Testis (tissue), 5 donors: ENCODE results near the gene SMARCC2. TPM values are rescaled to one million over a fixed set of nuclear protein-coding genes. Genes with fewer than 3 reads are reported as not detected.
A peak's percentile ranks its signal among the peaks of the same experiment; 100 is the strongest.

Source experiments
- DNase-seq: peaks from one replicate; pipeline ENCODE4 v3.0.0-alpha.2; 2019
- H3K27ac ChIP-seq, 2 donors: fragments of 200-600 bp; sonication (generic); one replicate each; pipeline ENCODE4 v1.5.1; 2019
- H3K27me3 ChIP-seq: fragments of 200-600 bp; sonication (generic); one replicate; pipeline ENCODE4 v1.5.1; 2019
- H3K36me3 ChIP-seq: fragments of 200-600 bp; sonication (generic); one replicate; pipeline ENCODE4 v1.5.1; 2017; ENCODE audit warnings: low read depth; ENCODE audit errors: missing control alignments
- H3K4me1 ChIP-seq: fragments of 200-600 bp; sonication (generic); one replicate; pipeline ENCODE4 v1.5.1; 2019
- H3K4me3 ChIP-seq, 2 donors: fragments of 200-600 bp; sonication (generic); one replicate each; pipeline ENCODE4 v1.5.1; 2017 to 2019
- H3K9me3 ChIP-seq: fragments of 200-600 bp; sonication (generic); one replicate; pipeline ENCODE4 v1.5.1; 2017
- CTCF ChIP-seq, 3 experiments: fragments of 450-650 bp in 2 of 3; fragments of 200-600 bp in 1 of 3; sonication (generic) in 1 of 3; IDR thresholded peaks; one replicate each; pipeline ENCODE4 v1.5.1; 2016 to 2019; ENCODE audit warnings: antibody characterized with exemption in 3 of 3, mild to moderate bottlenecking in 2 of 3, moderate library complexity in 1 of 3
- POLR2A ChIP-seq: fragments of 450-650 bp; IDR thresholded peaks from one replicate; pipeline ENCODE4 v1.6.1; 2017; ENCODE audit warnings: antibody characterized with exemption, mild to moderate bottlenecking, moderate library complexity
- WGBS, 2 donors: methylation state at CpG; one replicate each; pipeline ENCODE4 v1.1.5; 2018; 5-methylcytosine and 5-hydroxymethylcytosine counted together
- intact Hi-C: fragments of 100-400 bp; cut with DNase I; formaldehyde crosslinking; loops from one replicate; pipeline ENCODE4 v1.15.1; 2023; ENCODE audit warnings: low total_unique reads
- long read RNA-seq, 2 donors: transcript quantifications; one replicate each; lab custom pipeline, GENCODE V29; 2026
- polyA plus RNA-seq: library from polyadenylated mRNA; stranded (reverse); fragments of 350-450 nt; fragmentation: Illumina TruSeq; extraction: RNeasy Lipid Tissue Mini Kit (QIAGEN cat#74804); gene quantifications from one replicate; pipeline ENCODE4 v1.2.3, GENCODE V29; 2014; ENCODE audit warnings: low read depth, low replicate concordance; ENCODE audit not compliant: insufficient read depth
- total RNA-seq, 2 donors: library from RNA; depleted of rRNA; stranded (reverse); fragments of >200 nt; gene quantifications; one replicate each; pipeline ENCODE4 v1.2.3, GENCODE V29; 2016

Gene SMARCC2
- total RNA-seq: 100 to 1,000 TPM; 106 to 148 TPM
- 69.5 TPM for polyA plus RNA-seq
- long read RNA-seq, donor 1, full-length matches to known transcripts: 2 of 12 reads
- long read RNA-seq, donor 1, partial matches to known transcripts: 10 of 12 reads
- long read RNA-seq, donor 1, other reads (novel, unspliced or antisense): 0 of 12 reads
- long read RNA-seq, donor 2, full-length matches to known transcripts: 1 of 7 reads
- long read RNA-seq, donor 2, partial matches to known transcripts: 6 of 7 reads
- long read RNA-seq, donor 2, other reads (novel, unspliced or antisense): 0 of 7 reads

DNA sequence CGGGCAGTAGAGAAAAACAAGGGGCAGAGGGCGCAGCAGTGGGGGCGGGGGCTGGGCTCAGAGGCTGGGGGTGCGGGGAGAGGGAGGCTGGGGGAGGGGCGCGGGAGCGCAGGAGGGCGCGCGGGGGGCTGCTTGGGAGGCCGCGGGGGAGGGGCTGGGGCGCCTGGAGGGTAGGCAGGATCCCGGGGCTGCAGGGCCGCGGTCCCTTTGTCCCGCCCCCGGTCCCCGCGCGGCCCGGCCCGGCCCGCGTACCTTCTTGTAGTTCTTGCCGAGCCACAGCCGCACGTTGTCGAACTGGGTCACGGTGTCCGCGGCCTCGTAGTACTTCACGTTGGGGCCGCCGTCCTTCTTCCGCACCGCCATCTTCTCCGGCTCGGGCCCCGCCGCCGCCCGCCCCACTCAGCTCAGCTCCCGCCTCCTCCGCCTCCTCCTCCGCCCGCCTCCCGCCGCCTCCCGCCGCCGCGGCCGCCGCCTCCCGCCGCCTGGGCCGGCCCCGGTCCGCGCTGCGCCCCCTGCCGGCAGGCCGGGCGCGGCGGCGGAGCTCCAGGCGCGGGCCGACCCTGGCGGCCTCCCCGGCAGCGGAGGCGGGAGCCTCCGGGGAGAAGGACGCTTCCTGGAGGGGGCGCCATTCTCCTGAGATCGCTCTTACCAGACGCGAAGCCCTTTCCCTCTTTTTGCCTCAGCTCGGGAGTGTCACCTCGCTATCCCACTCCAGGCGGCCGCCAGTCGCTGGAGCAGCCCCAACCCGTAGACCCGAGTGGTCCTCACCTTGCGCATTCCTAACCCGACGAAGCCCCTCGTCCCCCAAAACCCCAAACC lies at the start of gene SMARCC2:
Gene SMARCC2 (minus strand): TSS at position 385 of the 819 bp plus-strand sequence. CDS start 22 bp downstream, at position 363.
- Histone ChIP-seq H3K4me1 (peaks cover 15% of the 10 kb centered on the region), H3K9me3 (no peaks in the 10 kb centered on the region), H3K4me3 (peak within 1 kb of the TSS; percentile 80 to 89), H3K36me3 (no peaks in the 10 kb centered on the region), H3K27ac (peak within 1 kb of the TSS; percentile 92 to 97), H3K27me3 (no peaks in the 10 kb centered on the region)
- peak; percentile 91 for DNase-seq
- TF ChIP-seq CTCF (IDR thresholded peaks at IDR 0.05): peak; percentile 64 to 97 (median 68)
- no peak for TF ChIP-seq POLR2A
- 0 to 2% methylated on average over 11 to 65 of the region's 93 CpGs for WGBS, 2 donors
- intact Hi-C loops: loop anchor here (2.0 kb wide), 1 partner anchor 71 kb away; the partner anchor contains the start of gene ZC3H10

DNA sequence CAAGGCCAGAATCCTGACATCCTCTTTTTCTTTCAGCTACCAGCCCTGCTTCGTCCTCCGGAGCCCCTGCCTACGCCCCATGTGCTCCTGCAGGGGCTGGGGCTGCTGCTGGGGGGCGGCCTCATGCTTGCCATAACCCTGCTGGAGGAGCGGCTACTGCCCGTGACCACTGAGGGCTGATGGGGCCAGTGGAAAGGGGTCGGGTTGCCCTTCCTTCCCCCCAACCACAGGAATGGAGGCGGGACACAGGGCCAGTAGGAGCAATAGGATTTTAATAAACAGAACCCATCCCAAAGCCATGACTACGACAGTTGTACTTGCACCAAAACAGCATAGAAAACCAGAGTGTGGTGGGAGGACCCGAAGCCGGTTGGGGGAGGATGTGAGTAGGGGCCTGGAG lies 48.3 kb upstream of the SMARCC2 start:
- DNase-seq: no peak
- intact Hi-C loops: no loop called here
- H3K4me3 ChIP-seq: no peak overlapping the region
- H3K4me1 ChIP-seq: no peaks in the 10 kb centered on the region
- H3K36me3 ChIP-seq: no peaks in the 10 kb centered on the region
- H3K9me3 ChIP-seq: no peaks in the 10 kb centered on the region
- 73 to 80% methylated on average over 10 to 11 of the region's 11 CpGs for WGBS, 2 donors
- no peaks in the 10 kb centered on the region for H3K27me3 ChIP-seq
- no peak for TF ChIP-seq CTCF (IDR thresholded peaks at IDR 0.05)
- TF ChIP-seq POLR2A: no peak
- no peak overlapping the region for H3K27ac ChIP-seq

DNA sequence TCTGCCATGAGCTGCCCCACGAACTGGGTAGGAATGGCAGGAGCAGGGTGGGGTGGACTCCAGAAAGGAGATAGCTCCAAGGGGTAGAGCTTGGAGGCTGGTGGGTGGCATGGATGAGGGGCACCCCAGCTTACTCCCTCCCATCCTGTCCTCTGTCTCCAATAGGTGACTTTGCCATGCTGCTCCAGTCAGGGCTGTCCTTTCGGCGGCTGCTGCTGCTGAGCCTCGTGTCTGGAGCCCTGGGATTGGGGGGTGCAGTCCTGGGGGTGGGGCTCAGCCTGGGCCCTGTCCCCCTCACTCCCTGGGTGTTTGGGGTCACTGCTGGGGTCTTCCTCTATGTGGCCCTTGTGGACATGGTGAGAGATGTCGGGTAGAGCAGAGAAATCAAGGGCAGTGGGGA lies 47.7 kb upstream of the SMARCC2 start:
- Histone ChIP-seq H3K4me3 (no peak overlapping the region), H3K27ac (no peak overlapping the region), H3K4me1 (no peaks in the 10 kb centered on the region), H3K36me3 (no peaks in the 10 kb centered on the region), H3K9me3 (no peaks in the 10 kb centered on the region), H3K27me3 (no peaks in the 10 kb centered on the region)
- 65 to 78% methylated on average over 2 to 5 of the region's 5 CpGs for WGBS, 2 donors
- intact Hi-C loops: no loop called here
- DNase-seq: no peak
- TF ChIP-seq CTCF (IDR thresholded peaks at IDR 0.05): no peak
- no peak for TF ChIP-seq POLR2A

- Histone ChIP-seq H3K4me3 (no peak overlapping the region), H3K36me3 (no peaks in the 10 kb centered on the region), H3K27me3 (no peaks in the 10 kb centered on the region), H3K27ac (no peak overlapping the region), H3K4me1 (no peaks in the 10 kb centered on the region), H3K9me3 (no peaks in the 10 kb centered on the region)
- 92 to 98% methylated on average over 6 of the region's 6 CpGs for WGBS, 2 donors
- no peak for DNase-seq
- intact Hi-C loops: no loop called here
- TF ChIP-seq CTCF (IDR thresholded peaks at IDR 0.05) (no peak), POLR2A (no peak)
Observed at GRCh38 chr12:56236091-56236490, 46.8 kb upstream of the SMARCC2 start.
